Measurements from ENCODE around the gene TSPEAR.
"Not testable (repeated sequence)": the region's sequence is repeated elsewhere in the genome, so short reads cannot be mapped to it uniquely, and the experiment has no call there.

Gene TSPEAR

GRCh38 chr21:44649521-44650100 lies 61.8 kb downstream of the TSPEAR start:
- no peak for DNase-seq

- no peak for DNase-seq
These were observed 62.6 kb downstream of the TSPEAR start for GRCh38 chr21:44648557-44649311.

GRCh38 chr21:44647222-44647552 lies 64.2 kb downstream of the TSPEAR start:
- no peak for DNase-seq

- not testable (repeated sequence) for DNase-seq
These were observed 64.8 kb downstream of the TSPEAR start, which contains the start of gene KRTAP10-11 for GRCh38 chr21:44646366-44647221. KRTAP10-11 (plus strand) TSS chr21:44646414; CDS start chr21:44646459, 45 bp downstream.

GRCh38 chr21:44644878-44645277 lies 66.5 kb downstream of the TSPEAR start:
- no peak for DNase-seq

- no peak for DNase-seq
These were observed 67.5 kb downstream of the TSPEAR start for GRCh38 chr21:44643741-44644310.

- no peak for DNase-seq
These were observed 70.6 kb downstream of the TSPEAR start for GRCh38 chr21:44640761-44641160.

- no peak for DNase-seq
These were observed 72.1 kb downstream of the TSPEAR start for GRCh38 chr21:44639331-44639655.

GRCh38 chr21:44638506-44639330 lies 72.7 kb downstream of the TSPEAR start:
- not testable (repeated sequence) for DNase-seq

GRCh38 chr21:44637851-44638348 lies 73.5 kb downstream of the TSPEAR start:
- DNase-seq = not testable (repeated sequence)

GRCh38 chr21:44637018-44637850 lies 74.1 kb downstream of the TSPEAR start, which contains the start of gene KRTAP10-10:
KRTAP10-10 (plus strand) TSS chr21:44637356; CDS start chr21:44637418, 62 bp downstream.
- no peak for DNase-seq

- DNase-seq = no peak
These were observed 75.0 kb downstream of the TSPEAR start for GRCh38 chr21:44636209-44637017.

- no peak for DNase-seq
These were observed 79.3 kb downstream of the TSPEAR start for GRCh38 chr21:44632067-44632466.

GRCh38 chr21:44630440-44630839 lies 80.9 kb downstream of the TSPEAR start:
- DNase-seq = no peak

GRCh38 chr21:44628707-44629391 lies 82.5 kb downstream of the TSPEAR start:
- no peak for DNase-seq

GRCh38 chr21:44627831-44628233 lies 83.5 kb downstream of the TSPEAR start:
- DNase-seq = not testable (repeated sequence)

GRCh38 chr21:44627181-44627822 lies 84.1 kb downstream of the TSPEAR start:
- not testable (repeated sequence) for DNase-seq

GRCh38 chr21:44626673-44627143 lies 84.7 kb downstream of the TSPEAR start, which contains the start of gene KRTAP10-9:
KRTAP10-9 (plus strand) TSS chr21:44627093; CDS start chr21:44627172, 79 bp downstream.
- DNase-seq = no peak

GRCh38 chr21:44626262-44626661 lies 85.1 kb downstream of the TSPEAR start:
- DNase-seq = no peak
